ENCODE results near the gene IL17RB. TPM values are rescaled to one million over a fixed set of nuclear protein-coding genes. Genes with fewer than 3 reads are reported as not detected.

IL17RB gene
- polyA plus RNA-seq, 1 donor: 3.9 TPM

DNA sequence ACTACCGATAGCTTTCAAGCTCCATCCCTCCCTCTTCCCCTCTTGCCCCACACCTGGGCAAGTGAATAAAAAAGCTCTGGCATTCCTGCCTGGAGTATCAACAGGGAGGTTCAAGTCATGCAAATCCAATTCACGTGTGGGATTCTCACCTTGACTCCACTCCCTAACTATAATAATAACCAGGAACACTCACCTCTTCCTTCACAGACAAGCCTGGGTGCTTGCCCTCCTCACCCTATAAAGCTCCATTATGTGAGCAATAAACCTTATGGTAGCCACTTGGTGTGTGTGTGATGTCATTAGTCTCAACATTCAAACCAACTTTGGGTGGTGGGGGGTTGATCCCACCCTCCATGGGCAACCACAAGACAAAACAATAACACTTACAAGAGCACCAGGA lies 16.8 kb upstream of the IL17RB start:
- no peak for DNase-seq (ENCODE audit: low read depth)

DNA sequence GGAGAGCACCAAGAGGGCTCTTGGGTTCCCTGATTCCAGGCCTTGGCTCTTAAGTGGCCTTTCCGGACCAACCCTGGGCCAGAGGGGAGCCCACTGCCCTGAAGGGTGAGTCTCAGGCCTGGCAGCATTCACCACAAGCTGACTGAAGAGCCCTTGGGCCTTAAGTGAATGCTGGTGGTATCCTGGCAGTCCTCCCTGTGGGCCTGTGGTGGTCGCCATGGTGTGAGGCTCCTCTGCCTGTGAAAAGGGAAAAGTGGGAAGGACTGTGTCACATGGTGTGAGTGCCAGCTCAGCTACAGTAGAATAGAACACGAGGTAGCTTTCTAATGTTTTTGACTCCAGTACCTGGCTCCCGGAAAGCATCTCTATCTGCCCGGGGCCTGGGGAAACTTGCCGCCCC lies 15.4 kb upstream of the IL17RB start:
- no peak for DNase-seq (ENCODE audit: low read depth)

GRCh38 chr3:53833053-53833645 lies 13.2 kb upstream of the IL17RB start:
- no peak for DNase-seq (ENCODE audit: low read depth)

DNA sequence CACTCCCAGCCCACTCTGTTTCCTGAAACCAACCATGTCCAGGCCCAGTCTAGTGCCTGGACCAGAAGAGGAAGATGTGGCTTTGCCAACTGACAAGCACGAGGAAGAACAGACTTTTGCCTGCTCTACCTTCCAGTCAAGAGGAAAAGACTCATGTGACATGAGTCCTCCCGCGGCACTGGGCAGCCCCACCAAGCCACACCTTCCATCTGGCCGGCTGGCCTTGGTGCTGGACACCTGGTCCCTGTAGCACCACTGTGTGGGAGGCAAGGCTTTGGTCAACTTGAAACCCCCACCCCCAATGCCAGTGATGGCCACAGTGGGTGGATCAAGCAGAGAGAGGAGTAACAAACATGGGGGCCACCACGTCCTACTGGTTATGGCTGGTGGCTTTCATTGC lies 12.7 kb upstream of the IL17RB start:
- DNase-seq (ENCODE audit: low read depth): no peak

DNA sequence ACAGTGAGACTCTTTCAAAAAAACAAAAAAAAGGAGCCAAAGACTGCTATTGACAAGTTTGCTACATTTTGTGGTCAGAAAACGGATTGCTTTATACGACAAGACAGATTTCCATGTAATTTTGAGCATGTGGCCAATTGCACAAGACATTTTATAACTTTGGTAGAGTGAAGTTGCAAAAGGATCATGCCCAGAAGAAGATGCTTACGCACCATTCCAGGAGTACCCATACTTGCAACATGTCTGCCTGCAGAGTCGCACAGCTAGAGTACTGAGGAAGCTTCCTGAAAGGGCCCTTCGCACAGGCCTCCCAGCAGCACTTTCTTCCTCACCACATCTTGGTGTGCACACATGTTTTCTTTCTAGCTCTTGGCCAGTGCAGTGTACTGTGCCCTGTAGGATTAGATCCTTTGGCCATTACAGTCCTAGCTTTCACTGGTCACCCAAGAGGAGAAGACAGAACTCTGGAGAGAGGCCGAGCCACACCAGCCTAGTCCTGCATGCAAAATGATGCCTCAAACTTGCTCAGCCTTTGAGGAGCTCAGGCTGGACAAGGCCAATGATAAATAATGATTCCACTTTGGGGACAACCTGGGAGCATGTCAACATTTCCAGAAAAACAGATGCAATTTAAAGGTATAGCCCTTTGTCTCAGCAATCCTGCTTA lies 11.8 kb upstream of the IL17RB start:
- DNase-seq (ENCODE audit: low read depth): no peak

DNA sequence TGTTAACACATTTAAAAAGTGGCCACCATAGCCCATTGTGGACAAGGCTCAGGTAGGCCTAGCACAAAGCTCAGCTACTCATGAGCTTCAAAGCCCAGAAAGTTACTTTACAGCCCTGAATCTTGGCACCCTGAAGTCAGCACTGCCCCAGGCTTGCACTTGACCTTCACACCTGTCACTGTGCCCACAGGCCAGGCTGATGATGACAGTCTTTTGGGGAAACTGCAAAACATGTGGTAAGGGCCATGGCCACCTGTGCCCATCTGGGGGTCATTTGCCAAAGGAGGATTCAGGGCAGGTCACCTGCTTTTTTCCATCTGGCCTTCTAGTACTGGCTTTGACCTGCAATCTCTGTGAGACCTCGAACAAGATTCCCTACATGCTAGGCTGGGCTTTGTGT lies 11.1 kb upstream of the IL17RB start:
- DNase-seq (ENCODE audit: low read depth): no peak

- no peak for DNase-seq (ENCODE audit: low read depth)
Measured at GRCh38 chr3:53836084-53836872, 10.1 kb upstream of the IL17RB start.

GRCh38 chr3:53837331-53837730 lies 9.0 kb upstream of the IL17RB start:
- no peak for DNase-seq (ENCODE audit: low read depth)

DNA sequence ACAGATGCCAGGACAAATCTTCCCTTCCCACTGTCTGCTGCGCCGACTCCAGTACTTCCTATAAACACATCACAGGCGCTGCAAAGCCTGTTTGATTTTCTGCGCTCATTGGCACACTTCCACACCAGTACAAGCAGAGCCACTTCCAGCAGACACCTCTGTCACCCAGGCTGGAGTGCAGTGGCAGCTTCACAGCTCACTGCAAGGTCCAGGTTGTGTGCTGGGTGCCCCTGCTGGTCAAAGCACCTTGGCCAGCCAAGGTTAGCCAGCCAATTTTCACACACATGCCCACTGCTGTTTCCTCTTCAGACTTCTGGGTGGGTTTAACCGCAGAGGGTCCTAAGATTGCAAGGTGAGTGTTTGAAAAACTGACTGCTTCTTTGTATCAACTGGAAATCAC lies 5.1 kb upstream of the IL17RB start:
- DNase-seq (ENCODE audit: low read depth): no peak

- no peak for DNase-seq (ENCODE audit: low read depth)
Measured at GRCh38 chr3:53842436-53843194, 3.8 kb upstream of the IL17RB start.

DNA sequence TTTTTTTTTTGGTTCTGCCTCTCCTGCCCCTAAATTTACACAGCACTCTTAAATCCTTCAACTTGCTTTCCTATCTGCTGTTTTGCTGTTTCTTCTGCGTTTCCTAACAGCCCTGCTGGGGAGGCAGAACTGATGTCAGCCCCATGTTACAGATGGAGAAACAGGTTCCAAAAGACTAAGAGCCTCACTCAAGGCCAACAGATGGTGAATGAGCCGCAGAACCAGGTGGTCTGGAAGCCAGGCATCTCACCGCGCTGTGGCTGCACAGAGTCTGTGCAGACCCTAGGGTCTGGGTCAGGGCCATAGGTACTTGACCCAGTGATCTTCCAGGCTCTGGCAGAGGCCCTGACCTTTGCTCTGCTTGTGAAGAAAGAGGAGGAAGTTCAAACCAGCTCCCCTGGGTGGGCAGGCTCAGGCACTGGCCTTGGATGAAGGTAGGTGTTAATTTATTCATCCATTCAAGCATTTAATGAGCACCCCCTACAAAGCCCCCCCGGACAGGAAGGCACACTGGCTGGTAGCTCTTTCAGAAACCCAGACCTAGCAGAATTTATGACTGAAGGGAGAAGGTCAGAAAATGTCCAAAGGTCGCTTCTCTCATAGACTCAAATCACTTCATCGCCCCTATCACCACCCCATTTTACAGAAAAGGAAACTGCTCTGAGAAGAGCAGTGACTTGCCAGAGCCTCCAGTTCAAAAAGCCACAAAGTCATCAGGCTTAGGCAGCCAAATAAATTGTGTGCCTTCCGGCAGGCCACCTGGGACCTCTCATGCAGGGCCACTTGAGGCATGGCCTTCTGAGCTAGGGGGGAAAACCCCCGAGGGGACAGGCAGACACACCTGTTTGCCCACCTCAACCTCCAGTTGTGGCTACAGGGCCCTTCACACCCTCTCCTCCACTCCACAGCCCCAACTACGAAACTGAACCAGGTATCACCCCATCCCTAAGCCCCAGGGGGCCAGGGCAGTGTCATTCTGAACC lies 2.9 kb upstream of the IL17RB start:
- no peak for DNase-seq (ENCODE audit: low read depth)

GRCh38 chr3:53844262-53845102 lies 1.9 kb upstream of the IL17RB start:
- DNase-seq (ENCODE audit: low read depth): no peak

DNA sequence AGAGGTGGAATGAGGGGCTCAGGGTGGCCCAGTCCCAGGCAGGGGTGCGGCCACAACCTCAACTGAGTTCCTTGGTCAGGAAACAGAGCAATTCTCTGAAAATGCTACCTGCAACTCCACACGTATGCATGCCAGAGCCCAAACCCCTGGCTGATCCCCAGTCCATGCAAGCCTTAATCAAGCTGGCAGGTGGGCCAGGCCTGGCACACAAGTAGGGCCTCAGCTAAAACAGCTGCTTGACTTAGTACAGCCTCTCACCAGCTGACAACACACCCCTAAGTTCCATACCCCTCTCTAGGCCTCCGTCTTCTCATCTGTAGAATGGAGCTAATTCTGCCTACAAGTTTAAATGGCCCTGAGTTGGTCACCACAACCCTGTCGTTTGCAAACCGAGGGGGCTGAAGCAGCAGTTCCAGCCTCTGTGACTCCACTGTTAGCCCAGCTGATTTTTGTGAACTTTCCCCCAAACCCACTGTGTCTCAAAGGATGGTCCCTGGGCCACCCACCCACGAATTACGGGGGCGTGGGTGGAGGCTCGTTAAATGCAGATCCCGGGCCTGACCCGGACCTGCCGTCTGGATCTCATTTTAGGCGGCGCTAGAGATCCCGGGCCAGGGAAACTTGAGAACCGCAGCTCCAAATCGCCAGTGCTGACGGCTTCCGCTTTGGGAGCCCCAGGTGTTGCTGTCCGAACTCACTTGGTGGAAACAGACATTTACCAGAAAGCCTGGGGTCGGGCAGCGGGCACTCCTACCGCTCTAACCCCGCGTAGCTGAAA lies 1.1 kb upstream of the IL17RB start:
- DNase-seq (ENCODE audit: low read depth): no peak

- no peak for DNase-seq (ENCODE audit: low read depth)
Measured at GRCh38 chr3:53845881-53846133, 561 bp upstream of the IL17RB start.

DNA sequence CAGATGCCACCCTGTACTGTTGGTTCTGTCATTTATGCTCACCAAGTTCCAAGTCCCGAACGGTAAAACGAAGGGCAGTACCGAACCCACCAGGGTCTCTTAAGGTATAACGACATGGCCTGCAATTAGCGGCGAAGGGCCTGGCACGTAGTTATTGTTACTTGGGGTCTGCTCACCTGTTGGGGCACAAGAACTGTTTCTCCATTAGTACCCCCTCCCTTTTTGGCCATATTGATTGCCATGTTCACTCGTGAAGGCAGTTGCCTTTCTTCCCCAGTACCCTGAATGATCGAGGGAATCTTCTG lies 435 bp downstream of the IL17RB start:
- no peak for DNase-seq (ENCODE audit: low read depth)

GRCh38 chr3:53849916-53850315 lies 3.5 kb downstream of the IL17RB start:
- no peak for DNase-seq (ENCODE audit: low read depth)

DNA sequence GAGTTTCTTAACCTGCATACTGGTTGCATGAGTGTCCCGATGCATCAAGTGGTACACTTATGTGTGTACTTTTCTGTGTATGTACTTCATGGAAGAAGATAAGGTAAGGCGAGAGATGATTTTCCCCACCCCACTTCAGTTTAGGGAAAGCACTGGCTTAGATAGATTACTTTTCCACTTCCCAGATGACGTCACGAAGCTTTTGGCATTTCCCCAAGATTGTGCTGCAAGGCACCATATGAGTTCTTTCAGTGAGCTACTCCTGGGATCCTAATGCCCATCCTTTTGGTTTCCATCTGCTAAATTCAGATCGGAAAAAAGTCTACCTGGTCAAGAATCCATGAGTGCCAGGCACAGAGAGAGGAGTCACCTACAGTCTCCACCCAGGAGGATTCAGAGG lies 4.5 kb downstream of the IL17RB start:
- no peak for DNase-seq (ENCODE audit: low read depth)

- DNase-seq (ENCODE audit: low read depth): no peak
Measured at GRCh38 chr3:53856964-53857363, 10.6 kb downstream of the IL17RB start.

DNA sequence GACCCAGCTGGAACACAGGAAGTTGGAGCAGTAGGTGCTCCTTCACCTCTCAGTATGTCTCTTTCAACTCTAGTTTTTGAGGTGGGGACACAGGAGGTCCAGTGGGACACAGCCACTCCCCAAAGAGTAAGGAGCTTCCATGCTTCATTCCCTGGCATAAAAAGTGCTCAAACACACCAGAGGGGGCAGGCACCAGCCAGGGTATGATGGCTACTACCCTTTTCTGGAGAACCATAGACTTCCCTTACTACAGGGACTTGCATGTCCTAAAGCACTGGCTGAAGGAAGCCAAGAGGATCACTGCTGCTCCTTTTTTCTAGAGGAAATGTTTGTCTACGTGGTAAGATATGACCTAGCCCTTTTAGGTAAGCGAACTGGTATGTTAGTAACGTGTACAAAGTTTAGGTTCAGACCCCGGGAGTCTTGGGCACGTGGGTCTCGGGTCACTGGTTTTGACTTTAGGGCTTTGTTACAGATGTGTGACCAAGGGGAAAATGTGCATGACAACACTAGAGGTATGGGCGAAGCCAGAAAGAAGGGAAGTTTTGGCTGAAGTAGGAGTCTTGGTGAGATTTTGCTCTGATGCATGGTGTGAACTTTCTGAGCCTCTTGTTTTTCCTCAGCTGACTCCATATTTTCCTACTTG lies 11.9 kb downstream of the IL17RB start:
- no peak for DNase-seq (ENCODE audit: low read depth)

All from forelimb muscle (tissue), 1 donor.